HG03060 (cell line): Measurements from ENCODE around the gene KRT14.
"Not testable (repeated sequence)": the region's sequence is repeated elsewhere in the genome, so short reads cannot be mapped to it uniquely, and the experiment has no call there.

Experiments used
- ATAC-seq: cut with Tn5 transposase; IDR thresholded peaks from one replicate; pipeline ENCODE4 v1.9.1; 2021; ENCODE audit warnings: low read depth, moderate number of reproducible peaks; ENCODE audit not compliant: unreplicated experiment

KRT14 gene

DNA sequence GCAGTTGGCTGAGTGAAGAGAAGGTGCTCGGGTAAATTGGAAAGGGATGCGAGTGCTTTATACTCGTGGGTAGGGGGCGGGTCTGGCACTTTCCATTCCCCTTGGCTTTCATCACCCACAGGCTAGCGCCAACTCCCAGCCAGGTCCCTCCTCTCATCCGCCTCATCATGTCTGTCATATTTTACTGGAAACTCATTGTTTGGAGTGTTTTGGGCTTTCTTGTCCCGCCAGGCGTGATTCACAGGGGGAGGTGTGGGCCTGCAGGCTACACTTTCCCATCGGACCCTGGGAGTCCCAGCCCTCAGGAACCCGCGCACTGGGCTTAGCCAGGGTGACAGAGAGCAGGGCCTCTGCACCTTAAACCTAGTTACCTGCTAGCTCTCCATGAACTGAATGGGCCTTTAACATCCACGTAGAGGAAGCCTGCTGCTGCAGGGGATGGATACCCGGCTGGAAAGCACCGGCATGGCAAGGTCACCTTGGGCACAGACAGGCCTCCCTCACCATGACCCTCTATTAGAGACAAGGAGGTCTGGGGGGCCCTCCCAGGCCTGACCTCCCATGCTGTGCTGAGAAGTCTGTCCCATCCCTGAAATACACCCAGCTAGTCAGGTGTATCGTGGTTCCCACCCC, at the start of gene KRT14:
Gene KRT14 (minus strand): TSS at position 33 of the 633 bp plus-strand sequence. CDS start 61 bp downstream, outside the sequence.
- ATAC-seq = no peak

DNA sequence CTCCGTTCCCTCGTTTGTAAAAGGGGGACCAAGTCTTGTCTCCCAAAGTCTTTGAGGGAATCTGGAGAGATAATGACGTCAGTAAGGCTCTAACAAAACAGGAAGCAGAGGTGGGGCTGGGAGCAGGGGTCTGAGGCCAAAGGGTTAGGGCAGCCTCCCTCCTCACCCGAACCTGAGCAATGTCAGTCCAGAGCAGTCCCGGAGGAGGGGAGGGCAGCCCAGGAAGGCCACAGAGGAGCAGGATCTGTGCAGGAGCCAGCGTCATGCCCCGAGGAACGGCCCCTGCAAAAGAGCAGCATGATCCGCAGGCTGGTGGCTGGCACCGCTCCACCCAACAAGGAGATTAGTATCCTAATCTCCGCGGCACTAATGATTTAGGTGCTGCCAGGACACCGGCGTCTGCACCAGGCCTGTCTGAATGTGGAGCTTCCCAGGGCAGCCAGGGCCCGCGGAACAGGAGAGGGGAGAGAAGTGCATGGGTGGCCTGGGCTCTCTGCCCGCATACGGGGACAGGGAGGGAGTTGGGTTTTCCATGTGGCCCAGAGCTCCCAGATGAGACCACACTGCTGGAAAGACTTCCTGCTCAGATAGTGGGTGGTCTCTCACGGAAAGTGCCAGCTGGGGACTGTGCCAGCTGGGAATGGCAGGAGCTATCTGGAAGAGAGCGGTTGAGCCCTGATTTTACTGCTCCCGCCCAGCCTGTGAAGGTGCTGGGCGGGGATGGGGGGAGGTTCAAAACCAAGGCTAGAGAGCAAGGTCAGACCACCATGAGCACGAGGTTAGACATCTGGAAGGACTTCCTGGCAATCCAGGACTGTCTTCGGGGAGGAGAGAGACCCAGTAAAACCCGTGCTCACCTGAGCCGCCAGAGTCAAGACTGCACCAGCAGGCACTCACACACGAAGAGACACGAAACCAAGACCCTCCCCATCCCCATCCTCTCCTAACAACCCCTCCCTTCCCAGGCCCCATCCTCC, 48.7 kb upstream of the KRT14 start:
- ATAC-seq = no peak

DNA sequence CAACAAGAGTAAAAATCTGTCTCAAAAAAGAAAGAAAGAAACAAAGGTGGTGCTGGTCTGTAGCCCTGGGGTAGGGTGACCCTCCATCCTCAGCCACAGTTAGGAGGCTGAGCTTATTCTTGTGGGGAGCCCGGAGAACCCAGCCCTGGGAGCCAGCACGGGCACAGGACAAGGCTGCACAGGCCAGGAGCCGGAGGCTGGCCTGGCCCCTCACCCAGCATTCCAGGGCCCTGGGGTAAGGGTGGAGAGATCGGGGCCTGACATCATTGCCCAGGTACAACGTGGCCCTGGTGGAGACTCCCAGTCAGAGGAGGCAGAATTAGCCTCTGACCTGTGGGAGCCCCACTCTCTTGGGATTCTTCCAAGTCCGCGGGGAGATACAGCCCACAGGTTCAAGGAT, 47.9 kb upstream of the KRT14 start:
- ATAC-seq = no peak

DNA sequence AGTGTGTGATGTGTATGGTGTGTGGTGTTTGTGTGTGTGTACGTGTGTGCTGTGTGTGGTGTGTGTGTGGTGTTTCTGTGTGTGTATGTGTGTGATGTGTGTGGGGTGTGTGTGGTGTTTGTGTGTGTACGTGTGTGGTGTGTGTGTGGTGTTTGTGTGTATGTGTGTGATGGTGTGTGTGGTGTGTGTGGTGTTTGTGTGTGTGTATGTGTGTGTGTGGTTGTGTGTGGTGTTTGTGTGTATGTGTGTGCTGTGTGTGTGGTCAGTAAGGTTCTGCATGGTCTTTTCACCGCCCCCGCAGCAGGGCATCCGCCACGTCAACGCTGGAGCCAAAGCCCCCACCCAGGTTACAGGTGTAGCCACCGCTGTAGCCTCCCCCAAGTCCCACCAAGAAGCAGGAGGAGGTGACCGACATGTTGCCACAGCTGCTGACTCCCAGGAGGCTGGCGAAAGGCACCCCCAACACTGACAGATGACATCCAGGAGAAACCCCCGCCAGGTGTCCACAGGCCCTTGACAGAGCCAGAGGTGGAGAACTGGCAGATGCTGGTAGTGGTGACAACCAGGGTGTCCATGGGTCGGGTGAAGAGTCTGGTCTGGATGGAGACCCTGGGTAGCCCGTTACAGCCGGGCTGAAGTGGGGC, 47.0 kb upstream of the KRT14 start:
- ATAC-seq = no peak

DNA sequence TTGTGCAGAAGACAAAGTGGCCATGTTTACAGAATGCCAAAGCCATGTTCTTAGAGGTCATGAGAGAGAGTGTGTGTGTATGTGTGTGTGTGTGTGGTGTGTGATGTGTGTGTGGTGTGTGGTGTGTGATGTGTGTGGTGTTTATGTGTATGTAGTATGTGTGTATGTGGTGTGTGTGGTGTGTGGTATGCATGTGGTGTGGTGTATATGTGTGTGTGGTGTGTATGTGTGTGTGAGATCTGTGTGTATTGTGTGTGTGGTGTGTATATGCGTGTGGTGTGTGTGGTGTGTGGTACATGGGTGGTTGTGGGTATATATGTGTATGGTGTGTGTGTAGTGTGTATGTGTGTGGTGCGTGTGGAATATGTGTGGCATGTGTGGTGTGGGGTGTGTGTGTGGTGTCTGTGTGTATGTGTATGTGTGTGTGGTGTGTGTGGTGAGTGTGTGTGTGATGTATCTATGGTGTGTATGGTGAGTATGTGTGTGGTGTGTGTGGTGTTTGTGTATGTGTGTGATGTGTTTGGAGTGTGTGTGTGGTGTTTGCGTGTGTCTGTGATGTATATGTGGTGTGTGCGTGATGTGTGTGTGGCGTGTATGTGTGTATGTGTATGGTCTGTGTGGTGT, 45.9 kb upstream of the KRT14 start:
- no peak for ATAC-seq

DNA sequence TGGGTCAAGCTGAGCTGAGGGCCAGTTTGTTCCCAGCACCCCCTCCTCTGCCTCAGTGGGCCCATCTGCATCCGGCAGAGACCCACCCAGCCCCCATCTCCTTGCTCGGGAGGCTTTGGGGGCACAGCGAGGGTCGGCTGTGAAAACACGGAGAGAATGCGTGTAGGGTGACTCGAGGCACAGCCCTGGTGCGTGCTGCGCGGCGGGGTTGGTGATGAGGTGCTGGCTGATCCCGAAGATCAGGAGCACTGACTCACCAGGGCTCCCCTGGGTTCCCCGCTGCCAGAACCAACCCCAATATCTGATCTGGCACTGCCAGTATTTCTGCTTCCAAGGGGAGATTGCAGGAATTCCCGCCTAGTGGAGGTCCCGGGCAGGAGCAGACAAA, 45.2 kb upstream of the KRT14 start:
- ATAC-seq = no peak

DNA sequence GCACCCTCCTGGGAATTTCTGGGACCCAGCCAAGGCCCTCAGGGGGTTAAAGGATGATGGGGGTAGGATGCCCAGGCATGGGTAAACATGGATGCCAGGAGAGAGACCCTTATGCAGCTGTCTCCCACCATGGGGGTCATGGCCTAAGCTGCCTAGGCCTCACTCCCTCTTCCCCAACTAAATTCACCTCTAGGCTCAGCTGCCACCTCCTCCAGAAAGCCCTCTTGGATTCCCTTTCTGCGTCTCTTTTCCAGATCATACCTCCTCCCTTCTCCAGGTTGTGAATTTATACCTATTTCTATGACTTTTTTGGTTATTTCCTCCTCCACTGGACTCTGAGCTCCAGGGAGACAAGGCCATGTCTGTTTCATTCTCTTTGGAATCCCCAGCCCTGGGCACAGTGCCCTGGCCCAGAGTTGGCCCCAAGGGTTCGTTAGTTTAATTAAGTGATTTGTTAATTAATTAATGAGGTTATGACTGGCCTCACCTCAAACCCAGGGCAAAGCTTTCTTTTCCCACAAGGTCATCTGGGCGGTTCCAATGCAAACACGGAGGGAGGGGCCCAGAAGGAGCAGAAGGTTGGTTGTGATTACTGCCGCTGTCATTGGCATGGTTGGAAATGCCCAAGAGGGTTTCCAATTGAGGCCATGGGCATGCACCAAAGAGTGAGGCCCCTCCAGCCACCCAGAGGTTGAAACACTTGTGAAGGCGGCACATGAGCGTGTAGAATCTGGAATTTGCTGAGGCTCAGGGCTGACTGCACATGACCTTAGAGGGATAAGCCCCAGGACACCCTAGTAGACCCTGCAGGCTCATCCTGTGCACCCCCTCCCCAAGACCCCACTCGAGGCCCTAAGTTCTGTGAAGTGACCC, 44.6 kb upstream of the KRT14 start:
- ATAC-seq = no peak

DNA sequence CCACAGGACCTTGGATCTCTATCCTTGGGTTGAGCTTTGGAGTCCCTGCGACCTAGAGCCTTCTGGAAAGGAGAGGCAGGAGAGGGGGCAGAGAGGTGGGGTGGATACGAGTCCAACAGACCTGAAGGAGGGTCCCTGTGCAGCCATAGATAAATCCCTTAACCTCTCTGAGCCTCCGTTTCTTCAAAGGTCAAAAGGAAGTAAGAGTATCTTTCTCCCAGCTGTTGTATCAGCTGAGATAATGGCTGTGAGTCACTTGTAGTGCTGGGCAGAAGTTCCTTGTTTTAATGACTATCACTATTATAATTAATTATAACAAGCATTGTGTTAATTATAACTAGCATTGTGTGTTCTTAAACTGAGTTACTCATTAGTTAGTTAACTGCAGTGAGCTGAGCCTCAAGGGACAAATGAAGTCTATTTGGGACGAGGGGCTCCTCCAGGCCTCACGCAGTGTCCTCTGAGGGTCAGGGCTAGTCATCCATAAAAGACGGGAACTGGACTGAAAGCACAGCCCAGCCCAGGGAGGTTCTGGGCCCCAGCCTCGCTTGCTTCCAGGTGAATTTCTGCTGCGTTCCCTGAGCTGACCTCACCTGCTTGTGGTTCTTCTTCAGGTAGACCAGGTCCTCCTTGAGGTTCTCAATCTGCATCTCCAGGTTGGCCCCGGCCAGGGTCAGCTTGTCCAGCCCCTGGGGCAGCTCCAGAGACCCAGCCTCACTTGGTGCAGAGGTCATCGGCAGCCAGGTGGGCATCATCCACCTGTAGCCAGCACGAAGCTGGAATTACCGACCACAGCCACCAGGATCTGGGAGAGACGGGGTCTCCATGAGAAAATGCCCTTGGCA, 43.4 kb upstream of the KRT14 start:
- no peak for ATAC-seq

DNA sequence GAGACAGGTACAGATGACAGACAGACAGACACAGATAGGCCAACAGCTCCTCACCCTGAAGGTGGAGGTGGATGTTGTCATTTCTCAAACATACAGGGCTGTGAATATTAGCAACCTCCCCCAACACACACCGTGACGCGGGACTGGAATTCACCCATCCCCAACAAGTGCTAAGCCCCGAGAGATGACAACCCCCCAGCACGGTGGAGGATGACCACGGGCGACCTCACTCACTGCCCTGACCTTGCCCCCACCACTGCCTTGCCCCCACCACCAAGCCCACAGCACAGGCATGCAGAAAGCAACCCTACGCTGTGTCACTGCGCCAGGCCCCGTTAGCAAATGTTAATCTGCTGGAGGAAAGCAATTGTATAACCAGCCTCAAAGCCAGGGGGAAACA, 42.6 kb upstream of the KRT14 start:
- ATAC-seq = no peak

DNA sequence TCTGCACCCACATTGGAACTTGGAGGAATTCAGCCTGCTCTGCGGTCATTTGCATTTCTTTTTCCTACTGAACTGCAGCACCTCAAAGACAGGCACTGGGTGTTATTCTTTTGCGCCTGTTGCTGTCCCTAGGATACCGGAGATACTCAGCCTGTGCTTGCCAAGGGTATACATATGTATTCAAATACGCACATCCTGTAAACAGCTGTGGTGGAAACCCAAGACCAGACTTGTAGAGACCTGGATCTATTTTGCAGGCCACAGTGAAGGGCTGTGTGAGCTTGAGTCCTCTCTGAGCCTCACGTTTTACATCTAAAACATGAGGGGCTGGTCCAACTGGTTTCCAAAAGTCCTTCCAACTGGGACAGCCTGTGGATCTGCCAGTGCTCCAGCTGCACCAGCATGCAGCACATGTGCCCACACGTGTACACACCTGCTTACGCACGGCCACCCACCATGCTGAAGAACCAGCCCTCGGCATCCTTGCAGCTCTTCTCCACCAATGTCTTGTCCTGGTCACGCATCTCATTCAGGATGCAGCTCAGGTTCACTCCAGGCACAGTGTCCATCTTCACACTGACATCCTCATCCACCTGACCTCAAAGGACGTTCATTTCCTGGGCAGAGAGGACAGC, 42.0 kb upstream of the KRT14 start:
- not testable (repeated sequence) for ATAC-seq

DNA sequence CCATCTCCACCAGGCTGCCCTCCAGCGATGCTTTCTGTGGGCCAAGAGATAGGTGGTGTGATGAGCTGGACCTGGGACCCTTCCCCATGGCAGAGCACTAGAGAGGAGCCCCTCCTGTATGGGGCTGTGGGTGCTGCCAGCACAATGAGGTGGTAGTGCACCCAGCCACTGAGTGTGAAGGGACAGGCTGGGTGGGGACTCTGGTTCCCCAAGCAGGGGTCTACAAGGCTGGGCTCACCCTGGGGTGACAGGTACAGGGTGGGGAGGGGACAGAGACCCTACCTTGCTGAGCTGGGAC, 41.3 kb upstream of the KRT14 start:
- ATAC-seq = not testable (repeated sequence)

DNA sequence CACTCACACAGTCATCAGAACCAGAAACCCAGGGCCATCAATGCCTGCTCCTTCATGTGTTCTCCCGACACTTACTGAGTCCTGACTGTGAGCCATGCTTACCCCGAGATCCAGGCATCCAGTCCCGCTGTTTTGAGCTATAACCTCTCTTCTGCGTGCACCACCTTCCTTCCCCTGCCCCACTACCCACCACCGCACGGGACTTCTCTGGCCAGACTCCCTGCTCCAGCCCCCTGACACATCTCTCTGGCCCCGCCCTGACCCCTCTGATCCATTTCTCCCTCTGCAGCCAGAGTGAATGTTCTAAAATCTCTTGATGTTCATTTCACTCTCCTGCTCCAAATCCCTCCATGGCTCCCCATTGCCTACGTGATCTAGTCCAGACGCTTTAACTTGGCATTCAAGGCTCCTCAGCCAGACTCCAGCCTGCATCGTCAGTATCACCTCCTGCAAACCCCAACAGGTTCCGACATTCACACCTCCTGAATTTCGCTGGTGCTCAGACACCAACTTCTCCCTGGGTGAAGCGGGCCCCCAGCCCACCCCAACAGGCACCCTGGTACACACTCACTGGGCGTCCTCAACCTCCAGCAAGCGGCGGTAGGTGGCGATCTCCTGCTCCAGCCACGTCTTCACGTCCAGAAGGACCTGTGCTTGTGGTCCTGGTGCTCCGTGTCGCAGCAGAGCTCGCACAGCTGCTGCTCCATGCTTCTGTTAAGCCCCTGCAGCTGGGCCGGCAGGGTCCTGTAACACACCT, 40.8 kb upstream of the KRT14 start:
- no peak for ATAC-seq

DNA sequence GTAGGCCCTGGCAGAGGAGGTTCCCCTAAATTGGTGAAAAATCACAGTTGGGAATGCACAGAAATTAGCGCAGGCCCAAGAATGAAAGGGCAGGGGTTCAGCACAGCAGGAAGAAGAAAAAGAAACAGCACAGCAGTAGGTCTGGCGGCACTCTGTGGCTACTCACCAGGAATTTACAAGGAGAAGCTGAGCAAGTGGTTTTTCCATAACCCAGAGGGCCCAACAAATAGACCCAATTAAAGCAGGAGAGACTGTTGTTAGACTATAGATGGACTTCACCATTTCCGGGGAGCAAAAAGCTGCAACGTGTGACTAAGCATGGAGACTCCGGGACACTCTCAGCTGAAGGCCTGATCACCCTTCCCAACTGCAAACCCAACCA, 40.2 kb upstream of the KRT14 start:
- ATAC-seq = not testable (repeated sequence)

DNA sequence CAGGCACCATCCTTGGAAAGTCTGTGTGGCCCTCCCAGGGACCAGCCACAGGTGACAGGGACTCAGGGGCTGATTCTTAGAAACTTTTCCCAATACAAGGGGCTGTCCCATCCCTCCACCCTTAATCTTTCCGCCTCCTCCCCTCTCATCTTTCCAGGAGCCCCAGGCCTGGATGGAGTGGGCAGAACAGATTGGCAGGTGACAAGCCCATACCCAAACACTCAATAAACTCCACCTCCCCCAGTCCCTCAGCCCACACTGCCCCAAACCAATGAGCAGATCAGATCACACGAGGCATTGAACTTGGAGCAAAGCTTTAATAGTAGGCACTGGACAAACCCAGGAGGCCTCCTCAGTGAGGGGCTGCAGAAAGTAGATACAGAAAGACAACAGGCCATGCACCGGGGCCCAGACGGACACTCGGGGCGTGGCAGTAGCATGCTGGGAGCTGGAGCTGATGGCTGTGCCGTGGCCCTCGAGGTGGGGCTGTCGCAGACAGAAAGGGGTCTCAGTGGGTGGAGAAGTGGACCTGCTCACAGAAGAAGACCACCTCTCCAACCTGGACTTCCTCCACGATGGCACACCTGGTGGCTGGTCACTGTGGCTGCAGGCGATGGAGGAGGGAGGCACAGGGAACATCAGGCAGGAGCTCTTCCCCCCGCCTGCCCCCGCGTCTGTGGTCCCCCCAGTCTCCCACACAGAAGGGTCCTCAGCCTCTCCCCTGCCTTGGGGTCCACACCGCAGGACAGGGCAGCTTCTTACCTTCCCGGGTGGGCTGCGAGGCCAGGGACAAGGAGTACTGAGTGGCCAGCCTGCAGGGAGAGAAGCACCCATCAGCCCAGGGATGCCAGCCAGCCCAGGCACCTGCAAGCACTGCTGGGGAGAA, 39.6 kb upstream of the KRT14 start:
- ATAC-seq = not testable (repeated sequence)

DNA sequence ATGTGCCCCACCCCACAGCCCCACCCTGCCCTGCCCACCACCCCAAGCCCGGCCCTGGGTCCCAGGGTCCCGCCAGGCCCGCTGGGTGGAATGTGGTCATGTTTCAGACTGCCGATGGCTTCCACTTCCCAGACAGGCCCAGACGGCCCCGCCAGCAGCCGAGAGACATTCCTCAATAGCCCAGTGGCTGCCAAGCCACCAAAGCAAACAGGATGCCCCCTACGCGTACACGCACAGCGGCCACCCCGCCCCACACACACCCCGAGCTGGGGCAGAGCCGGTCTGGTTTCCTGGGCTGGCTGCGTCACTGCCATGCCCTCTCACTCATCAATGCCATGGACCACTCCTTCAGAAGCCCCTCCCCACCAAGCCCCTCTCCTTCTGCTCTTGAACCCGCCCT, 38.9 kb upstream of the KRT14 start:
- no peak for ATAC-seq

DNA sequence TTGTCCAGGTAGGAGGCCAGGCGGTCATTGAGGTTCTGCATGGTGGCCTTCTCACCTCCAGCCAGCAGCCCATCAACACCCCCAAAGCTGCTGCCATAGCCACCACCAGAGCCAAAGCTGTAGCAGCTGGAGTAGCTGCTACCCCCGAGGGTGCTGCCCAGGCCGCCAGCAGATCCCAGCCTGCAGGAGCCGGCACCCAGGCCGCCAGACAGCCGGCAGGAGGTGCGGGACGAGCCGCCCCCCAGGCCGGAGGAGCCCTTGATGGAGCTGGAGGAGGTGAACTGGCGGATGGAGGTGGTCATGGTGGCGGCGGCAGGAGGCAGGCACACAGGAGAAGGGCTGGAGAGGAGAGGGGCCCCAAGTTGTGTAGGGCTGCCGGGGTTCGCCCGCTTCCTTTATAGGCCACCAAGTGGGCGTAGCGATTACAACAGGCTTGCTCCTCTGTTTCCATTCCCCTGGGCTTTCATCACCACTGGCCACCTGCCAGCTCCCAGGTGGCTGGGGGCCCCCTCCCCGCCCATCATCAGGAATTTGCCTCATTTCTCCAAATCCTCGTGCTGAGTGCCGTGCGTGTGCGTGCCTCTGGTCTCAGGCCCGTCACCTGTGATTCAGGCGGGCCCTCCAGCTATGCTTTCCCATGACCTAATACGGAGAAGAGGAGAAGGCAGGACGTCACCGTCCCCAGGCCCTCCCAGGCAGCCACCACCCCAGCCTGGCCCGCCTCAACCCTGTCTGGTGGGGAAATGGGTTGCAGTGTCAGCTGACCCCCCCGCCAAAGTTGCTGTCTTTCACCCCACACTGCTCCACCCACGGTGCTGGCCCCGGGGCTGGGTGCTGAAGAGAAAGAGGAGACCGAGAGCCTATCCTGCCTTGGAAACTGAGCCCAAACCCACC, 37.8 kb upstream of the KRT14 start, which contains the start of gene KRT17:
Gene KRT17 (minus strand): TSS at position 368 of the 894 bp plus-strand sequence. CDS start 66 bp downstream, at position 302.
- ATAC-seq = no peak
